SK-N-SH (cell line): ENCODE data around the gene TXN.

Source experiments
- MAX ChIP-seq: IDR thresholded peaks from 2 replicates; pipeline ENCODE4 v1.4.0; 2012; ENCODE audit warnings: low read depth
- RAD21 ChIP-seq: IDR thresholded peaks from 2 replicates; pipeline ENCODE4 v1.6.1; 2012; ENCODE audit warnings: mild to moderate bottlenecking, low read length
- RFX5 ChIP-seq: IDR thresholded peaks from 2 replicates; pipeline ENCODE4 v1.6.1; 2012; ENCODE audit warnings: mild to moderate bottlenecking, improper control_type of control experiment, low read length
- TAF1 ChIP-seq: IDR thresholded peaks from 2 replicates; pipeline ENCODE4 v1.6.1; 2012; ENCODE audit warnings: low read depth, mild to moderate bottlenecking, low read length, moderate library complexity, borderline replicate concordance
- TCF12 ChIP-seq: IDR thresholded peaks from 2 replicates; pipeline ENCODE4 v1.4.0; 2012
- TF ChIP-seq, protein P1 (sequence below): IDR thresholded peaks from 2 replicates; pipeline ENCODE4 v1.6.1; 2012; ENCODE audit warnings: mild to moderate bottlenecking, low read depth, low read length, moderate library complexity
- TF ChIP-seq, protein P2 (sequence below): fragments of 200-600 bp; sonication (generic); IDR thresholded peaks from 2 replicates; pipeline ENCODE4 v1.6.1; 2017; ENCODE audit warnings: antibody characterized with exemption, mild to moderate bottlenecking, moderate library complexity

DNA sequence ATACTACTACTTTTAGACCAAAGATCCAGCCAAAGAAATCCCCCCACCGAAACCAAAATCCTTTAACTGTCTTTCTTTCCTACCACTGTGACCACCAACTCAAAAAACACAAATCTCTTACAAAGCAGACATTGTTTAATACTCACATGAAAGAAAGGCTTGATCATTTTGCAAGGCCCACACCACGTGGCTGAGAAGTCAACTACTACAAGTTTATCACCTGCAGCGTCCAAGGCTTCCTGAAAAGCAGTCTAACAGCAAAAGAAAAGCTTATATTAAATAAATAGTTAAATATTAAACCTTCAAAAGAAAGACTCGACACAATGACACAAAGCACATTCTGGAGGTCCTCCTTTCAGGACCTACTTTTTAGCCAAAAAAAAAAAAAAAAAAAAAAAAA, 5.1 kb downstream of the TXN start:
- TF ChIP-seq MAX (no peak), RAD21 (no peak), RFX5 (no peak), TAF1 (no peak), TCF12 (no peak)
- TF ChIP-seq, protein P1, sequence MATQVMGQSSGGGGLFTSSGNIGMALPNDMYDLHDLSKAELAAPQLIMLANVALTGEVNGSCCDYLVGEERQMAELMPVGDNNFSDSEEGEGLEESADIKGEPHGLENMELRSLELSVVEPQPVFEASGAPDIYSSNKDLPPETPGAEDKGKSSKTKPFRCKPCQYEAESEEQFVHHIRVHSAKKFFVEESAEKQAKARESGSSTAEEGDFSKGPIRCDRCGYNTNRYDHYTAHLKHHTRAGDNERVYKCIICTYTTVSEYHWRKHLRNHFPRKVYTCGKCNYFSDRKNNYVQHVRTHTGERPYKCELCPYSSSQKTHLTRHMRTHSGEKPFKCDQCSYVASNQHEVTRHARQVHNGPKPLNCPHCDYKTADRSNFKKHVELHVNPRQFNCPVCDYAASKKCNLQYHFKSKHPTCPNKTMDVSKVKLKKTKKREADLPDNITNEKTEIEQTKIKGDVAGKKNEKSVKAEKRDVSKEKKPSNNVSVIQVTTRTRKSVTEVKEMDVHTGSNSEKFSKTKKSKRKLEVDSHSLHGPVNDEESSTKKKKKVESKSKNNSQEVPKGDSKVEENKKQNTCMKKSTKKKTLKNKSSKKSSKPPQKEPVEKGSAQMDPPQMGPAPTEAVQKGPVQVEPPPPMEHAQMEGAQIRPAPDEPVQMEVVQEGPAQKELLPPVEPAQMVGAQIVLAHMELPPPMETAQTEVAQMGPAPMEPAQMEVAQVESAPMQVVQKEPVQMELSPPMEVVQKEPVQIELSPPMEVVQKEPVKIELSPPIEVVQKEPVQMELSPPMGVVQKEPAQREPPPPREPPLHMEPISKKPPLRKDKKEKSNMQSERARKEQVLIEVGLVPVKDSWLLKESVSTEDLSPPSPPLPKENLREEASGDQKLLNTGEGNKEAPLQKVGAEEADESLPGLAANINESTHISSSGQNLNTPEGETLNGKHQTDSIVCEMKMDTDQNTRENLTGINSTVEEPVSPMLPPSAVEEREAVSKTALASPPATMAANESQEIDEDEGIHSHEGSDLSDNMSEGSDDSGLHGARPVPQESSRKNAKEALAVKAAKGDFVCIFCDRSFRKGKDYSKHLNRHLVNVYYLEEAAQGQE = no peak
- TF ChIP-seq, protein P2, sequence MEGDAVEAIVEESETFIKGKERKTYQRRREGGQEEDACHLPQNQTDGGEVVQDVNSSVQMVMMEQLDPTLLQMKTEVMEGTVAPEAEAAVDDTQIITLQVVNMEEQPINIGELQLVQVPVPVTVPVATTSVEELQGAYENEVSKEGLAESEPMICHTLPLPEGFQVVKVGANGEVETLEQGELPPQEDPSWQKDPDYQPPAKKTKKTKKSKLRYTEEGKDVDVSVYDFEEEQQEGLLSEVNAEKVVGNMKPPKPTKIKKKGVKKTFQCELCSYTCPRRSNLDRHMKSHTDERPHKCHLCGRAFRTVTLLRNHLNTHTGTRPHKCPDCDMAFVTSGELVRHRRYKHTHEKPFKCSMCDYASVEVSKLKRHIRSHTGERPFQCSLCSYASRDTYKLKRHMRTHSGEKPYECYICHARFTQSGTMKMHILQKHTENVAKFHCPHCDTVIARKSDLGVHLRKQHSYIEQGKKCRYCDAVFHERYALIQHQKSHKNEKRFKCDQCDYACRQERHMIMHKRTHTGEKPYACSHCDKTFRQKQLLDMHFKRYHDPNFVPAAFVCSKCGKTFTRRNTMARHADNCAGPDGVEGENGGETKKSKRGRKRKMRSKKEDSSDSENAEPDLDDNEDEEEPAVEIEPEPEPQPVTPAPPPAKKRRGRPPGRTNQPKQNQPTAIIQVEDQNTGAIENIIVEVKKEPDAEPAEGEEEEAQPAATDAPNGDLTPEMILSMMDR = no peak
